HG02852 (cell line): ENCODE results near the gene WRNIP1.

Source experiments
- ATAC-seq: cut with Tn5 transposase; IDR thresholded peaks from one replicate; pipeline ENCODE4 v1.9.1; 2021; ENCODE audit warnings: mild to moderate bottlenecking, moderate library complexity; ENCODE audit not compliant: unreplicated experiment

Gene WRNIP1

GRCh38 chr6:2831392-2831791 is 66.2 kb downstream of the WRNIP1 start:
- no peak for ATAC-seq

DNA sequence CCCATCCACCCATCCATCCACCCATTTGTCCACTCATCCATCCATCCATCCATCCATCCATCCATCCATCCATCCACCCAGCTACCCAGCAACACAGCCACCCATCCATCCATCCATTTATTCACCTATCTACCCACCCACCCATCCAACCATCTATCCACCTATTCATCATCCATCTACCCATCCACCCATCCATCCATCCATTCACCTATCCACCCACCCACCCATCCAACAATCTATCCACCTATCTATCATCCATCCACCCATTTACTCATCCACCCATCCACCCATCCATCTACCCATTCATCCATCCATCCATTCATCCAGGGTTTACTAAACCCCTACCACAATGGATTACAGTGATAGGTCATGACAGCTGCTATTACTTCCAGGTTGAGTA is 69.1 kb downstream of the WRNIP1 start:
- ATAC-seq: no peak
